Iris pigment epithelial cell (primary cell): ENCODE data around the gene PLEKHO2.

ENCODE experiments used
- DNase-seq: peaks from one replicate; pipeline ENCODE4 v3.0.0-alpha.2; 2011; ENCODE audit warnings: low read depth

PLEKHO2 gene

DNA sequence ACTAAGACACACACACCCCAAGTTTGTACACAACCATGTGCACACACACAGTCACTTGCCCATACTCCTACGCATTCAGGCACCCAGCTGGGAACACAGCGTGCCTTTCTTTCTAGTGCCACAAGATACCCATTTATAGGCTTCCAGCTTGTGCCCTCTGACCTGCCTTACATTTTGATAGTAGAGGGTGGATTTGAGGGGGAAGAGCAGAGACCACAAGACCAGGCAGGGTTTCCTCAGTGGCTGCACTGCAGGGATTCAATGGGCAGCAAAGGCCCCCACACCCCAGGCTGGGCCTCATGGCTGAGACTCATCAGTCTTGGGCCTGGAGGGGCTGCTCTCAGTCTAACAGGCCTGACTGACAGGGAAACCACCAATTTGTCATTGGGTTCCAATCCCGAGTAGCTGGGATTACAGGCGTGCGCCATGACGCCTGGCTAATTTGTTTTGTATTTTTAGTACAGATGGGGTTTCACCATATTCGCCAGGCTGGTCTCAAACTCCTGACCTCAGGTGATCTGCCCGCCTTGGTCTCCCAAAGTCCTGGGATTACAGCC lies 51.2 kb downstream of the PLEKHO2 start:
- no peak for DNase-seq

DNA sequence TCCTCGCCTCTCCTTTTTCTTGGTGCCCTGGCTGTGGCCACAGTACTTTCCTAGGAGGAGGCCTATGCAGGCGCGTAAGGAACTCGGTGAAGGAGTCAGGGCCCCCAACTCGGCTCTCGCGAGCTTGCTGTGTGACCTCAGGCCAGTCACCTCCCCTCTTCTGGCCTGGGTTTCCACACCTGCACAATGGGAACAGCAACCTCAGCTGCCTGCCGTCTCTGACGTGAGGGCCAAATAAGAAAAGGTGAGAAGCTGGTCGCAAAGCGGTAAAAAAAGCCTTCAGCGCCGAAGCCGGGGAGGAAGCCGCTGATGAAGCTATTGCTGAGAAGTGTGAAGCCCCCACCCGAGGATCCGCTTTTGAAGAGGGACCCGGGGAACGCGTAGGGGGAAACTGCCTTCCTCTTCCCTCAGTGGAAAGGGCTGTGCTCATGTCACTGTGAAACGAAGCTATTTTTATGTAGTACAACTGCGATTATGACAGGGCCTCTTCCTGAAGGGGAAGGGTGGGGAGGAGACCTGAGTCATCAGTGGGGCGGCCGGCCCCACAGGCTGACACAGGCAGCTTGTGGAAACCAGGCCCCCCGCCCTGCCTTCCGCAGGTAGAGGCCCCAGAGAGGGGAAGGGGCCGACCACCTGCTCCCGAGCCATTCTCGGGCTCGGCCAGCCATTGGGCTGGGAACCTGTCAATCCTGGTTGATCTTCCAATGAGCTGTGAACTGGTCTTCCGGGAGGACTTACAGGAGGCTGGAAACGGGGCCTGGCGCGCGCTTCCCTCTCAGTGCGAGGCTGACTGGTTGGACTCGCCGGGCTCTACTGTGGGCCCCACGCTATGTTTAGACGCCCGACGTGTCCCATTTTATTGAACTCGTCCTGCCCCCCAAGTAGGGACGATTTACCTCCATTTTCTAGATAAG lies 52.0 kb downstream of the PLEKHO2 start:
- peak; percentile 97 for DNase-seq

DNA sequence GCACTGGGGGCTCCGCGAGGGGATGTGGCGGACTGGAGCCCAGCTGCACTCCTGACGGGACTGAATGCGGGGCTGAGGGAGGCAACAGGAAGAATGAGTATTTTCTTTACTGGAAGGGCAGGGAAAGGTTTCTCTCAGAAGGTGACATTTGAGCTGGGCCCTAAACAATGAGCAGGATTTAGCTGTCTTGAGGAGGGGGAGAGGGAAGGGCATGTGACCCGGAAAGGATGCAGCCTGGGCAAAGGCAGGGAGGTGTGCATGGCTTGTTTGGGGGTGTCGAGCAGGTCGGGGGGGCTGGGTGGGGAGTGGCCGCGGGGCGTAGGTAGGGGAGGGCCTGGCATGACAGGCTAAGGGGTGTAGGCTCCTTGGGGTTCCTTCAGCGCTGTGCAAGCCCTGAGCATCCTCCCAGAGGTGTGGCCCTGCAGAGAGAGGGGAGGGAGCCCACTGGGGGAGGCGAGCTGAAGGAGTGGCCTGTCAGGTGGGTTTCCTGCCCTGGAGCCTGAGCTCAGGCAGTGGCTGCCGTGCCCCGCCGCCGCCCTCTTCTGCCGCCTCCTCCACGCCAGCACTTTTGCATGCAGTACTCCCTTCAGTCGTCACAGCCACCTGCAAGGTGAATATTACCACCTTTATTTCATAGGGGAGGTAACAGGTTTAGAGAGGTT lies 52.8 kb downstream of the PLEKHO2 start:
- no peak for DNase-seq

GRCh38 chr15:64895285-64896065 lies 53.8 kb downstream of the PLEKHO2 start:
- DNase-seq, result peak; percentile 66

DNA sequence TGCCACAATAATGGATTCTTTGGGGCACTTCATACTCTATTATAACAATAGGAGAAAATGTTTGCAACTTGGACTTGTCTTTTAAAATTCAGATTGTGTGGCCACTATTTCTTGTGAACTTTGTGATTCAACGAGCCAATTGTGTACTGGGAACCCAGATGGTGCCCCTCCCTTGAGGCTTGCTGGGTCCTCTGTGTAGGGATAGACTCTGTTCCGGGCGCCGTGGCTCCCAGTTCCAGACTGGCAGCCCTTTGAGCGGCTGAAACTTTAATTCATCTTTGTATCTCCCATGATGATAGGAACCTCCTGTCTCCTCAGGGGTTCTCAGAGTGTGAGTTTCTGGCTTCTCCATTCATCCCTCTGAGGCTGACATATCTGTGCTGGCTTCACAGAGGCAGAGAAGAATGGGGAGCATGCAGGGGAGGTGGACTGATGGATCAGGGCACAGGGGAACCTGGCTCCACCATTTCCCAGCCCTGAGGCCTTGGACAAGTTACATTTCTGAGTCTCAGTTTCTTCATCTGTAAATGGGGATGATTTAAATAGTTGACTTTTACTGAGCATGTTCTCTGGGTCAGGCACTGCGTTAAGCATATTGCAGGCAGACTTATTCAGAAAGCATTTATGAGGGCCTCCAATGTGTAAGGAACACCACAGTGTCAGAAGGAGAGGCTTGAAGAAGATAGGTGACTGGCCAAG lies 54.8 kb downstream of the PLEKHO2 start:
- no peak for DNase-seq

- peak; percentile 79 for DNase-seq
These were observed 55.8 kb downstream of the PLEKHO2 start for GRCh38 chr15:64897345-64897985.

DNA sequence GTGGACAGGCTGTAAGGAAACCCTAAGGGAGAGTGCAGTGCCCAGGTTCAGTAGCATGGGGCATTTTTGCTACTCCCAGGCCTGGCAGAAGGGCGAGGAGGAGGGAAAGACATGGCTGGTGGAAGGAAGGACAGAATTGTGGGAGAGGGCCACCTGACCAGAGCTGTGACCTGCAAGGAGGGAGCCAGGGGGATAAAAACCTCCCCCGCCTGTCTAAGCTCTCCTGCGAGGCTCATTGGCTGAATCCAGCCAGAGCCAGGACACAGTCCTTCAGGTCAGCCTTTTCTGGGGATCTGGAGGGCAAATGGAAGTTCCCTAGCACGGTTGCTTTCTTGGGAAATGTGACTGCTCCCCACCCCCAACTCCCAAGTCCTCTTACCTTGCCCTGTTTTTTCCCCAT lies 56.7 kb downstream of the PLEKHO2 start:
- no peak for DNase-seq

DNA sequence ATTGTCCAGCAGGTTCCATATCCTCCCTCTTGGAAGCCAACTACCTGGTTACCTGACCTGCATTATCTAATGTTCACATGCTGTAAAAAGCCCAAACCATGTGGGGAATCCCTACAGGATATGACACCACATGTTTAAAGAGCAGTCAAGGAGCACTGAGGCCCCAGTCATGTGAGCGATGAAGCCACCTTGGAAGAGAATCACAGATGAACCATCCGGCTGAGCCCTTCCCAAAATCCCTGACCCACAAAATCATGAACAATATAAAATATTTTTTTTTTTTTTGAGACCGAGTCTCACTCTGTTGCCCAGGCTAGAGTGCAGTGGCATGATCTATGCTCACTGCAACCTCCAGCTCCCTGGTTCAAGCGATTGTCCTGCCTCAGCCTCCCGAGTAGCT lies 59.4 kb downstream of the PLEKHO2 start:
- no peak for DNase-seq

DNA sequence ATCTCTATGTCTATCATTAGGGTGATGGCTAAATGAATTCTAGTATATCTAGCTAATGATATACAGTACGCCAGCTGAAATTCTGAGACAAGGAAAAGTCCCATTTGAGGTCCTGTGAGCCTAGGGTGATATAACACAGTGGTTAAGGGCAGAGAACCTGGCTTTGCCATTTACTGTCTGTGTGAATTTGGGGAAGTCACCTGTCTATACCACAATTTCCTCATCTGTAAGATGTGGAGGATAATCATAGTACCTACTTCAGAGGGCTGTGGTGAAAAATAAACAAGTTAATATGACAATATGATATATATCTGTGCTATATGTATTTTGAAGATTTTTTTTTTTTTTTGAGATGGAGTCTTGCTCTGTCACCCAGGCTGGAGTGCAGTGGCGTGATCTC lies 60.2 kb downstream of the PLEKHO2 start:
- no peak for DNase-seq

- no peak for DNase-seq
These were observed 61.1 kb downstream of the PLEKHO2 start for GRCh38 chr15:64902863-64903262.

GRCh38 chr15:64903326-64903950 lies 61.7 kb downstream of the PLEKHO2 start:
- no peak for DNase-seq

DNA sequence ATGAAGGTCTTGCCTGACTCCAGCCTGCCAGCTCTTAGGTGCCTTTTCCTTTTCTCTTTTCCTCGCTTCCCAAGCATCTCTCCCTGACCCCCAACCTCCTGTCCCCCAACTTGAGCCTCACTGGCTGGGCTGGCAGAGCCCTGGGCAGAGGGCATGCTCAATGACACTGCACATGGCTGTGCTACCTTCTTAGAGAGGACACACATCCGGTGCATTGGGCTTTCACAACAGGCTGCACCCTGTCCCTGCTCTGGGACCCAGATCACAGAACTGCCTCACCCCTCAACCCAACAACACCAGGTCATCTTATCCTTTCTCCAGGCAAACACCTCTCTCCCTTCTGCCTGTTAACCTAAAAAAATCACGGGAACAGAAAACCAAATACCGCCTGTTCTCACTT lies 62.5 kb downstream of the PLEKHO2 start:
- no peak for DNase-seq

DNA sequence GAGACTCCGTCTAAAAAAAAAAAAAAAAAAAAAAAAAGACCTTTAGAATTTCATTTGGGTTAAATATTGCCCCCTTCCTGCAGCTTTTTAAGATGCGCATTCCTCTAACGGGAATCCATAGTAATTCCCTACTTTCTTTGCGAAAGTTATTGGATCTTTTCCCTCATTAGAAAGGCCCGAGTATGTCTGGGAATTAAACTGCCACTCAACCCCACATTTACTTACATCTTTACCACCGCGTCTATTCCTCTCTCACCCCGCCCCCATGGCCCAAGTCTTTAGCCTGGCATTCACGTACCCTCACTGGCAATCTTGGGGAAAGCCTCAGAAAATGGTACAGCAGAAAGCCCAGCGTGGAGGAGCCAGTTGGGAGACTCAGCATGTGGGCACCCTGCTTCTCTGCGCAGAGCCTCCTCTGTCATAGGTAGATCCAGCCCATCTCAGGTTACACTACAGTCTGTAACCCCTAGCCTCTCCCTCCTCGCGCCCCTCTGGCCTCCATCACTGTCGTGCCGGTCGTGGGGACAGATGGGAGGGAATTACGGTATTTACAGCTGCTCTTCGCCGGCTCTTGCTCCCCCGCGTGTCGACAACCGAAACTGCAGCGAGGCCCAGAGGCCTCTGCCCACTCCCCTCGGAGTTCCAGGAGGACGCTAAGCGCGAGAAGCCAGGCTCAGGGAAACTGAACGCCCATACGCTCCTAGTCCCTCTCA lies 63.6 kb downstream of the PLEKHO2 start:
- peak; percentile 64 for DNase-seq

DNA sequence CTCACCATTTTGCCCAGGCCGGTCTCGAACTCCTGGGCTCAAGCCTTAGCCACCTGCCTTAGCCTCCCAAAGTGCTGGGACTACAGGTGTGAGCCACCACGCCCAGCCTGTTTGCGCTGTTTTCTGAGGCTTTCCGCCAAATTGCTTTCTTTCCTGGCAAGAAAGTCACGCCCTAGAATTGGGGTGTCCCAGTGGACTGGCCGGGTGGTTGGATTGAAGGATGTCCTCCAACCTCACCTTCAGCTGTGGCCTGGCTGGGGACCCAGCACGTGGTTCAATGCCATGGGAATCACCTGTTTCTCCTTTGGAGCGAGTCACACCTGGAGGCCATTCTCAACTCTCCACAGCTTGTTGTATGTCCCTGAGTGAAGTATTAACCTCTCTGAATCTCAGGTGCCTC lies 64.2 kb downstream of the PLEKHO2 start:
- DNase-seq, result no peak

GRCh38 chr15:64906402-64906801 lies 64.7 kb downstream of the PLEKHO2 start:
- DNase-seq, result no peak

- DNase-seq, result no peak
These were observed 66.3 kb downstream of the PLEKHO2 start for GRCh38 chr15:64907991-64908390.

DNA sequence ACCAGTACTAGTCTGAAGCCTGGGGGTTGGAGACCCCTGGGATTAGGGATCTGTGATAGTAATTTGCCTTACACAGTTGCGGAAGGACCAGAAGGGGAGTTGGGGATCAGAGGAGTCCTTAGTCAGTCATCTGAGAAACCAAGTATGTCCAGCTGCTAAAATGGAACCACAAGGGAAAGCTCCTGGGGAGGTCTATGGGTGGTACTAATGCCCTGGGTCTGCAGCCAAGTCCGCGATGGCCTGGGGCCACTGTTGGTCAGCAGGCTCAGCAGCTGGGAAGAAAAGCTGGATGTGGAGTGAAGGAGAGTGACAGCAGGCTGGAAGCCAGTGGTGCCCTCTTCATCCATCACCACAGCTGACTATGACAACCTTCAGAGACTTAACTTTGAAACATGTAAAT lies 67.8 kb downstream of the PLEKHO2 start:
- no peak for DNase-seq

GRCh38 chr15:64911311-64912186 lies 69.8 kb downstream of the PLEKHO2 start, which contains the start of gene ANKDD1A:
ANKDD1A (plus strand) TSS chr15:64911902; CDS start chr15:64911931, 29 bp downstream.
- peak; percentile 57 for DNase-seq
